KMS-11 (cell line): Measurements from ENCODE around the gene FAM171A2.

Experiments used
- H2AFZ ChIP-seq: fragments of 200-600 bp; sonication (generic); 2 replicates; pipeline ENCODE4 v1.6.1; 2016; ENCODE audit warnings: antibody characterized with exemption, mixed run types, low read depth
- H3K27ac ChIP-seq: fragments of 200-600 bp; sonication (generic); 2 replicates; pipeline ENCODE4 v1.6.1; 2016; ENCODE audit warnings: mild to moderate bottlenecking, mixed run types
- H3K27me3 ChIP-seq: fragments of 200-600 bp; sonication (generic); 2 replicates; pipeline ENCODE4 v1.6.1; 2017; ENCODE audit warnings: mild to moderate bottlenecking, low read depth, mixed run types, moderate library complexity; ENCODE audit not compliant: insufficient read depth
- H3K36me3 ChIP-seq: fragments of 200-600 bp; sonication (generic); 2 replicates; pipeline ENCODE4 v1.6.1; 2017; ENCODE audit warnings: mild to moderate bottlenecking, mixed run types; ENCODE audit not compliant: insufficient read depth
- H3K4me1 ChIP-seq: fragments of 200-600 bp; sonication (generic); 2 replicates; pipeline ENCODE4 v1.6.1; 2016; ENCODE audit warnings: mild to moderate bottlenecking, low read depth, mixed run types; ENCODE audit not compliant: poor library complexity, severe bottlenecking
- H3K4me2 ChIP-seq: fragments of 200-600 bp; sonication (generic); 2 replicates; pipeline ENCODE4 v1.7.0; 2016; ENCODE audit warnings: mild to moderate bottlenecking, mixed run types
- H3K4me3 ChIP-seq: fragments of 200-600 bp; sonication (generic); IDR thresholded peaks from 2 replicates; pipeline ENCODE4 v1.6.1; 2017; ENCODE audit warnings: low read depth, low read length, mixed read lengths; ENCODE audit not compliant: insufficient read depth
- H3K79me2 ChIP-seq: fragments of 200-600 bp; sonication (generic); 2 replicates; pipeline ENCODE4 v1.6.1; 2016; ENCODE audit warnings: low read depth, mixed run types; ENCODE audit not compliant: insufficient read depth
- H3K9ac ChIP-seq: fragments of 200-600 bp; sonication (generic); 2 replicates; pipeline ENCODE4 v1.6.1; 2016; ENCODE audit warnings: mild to moderate bottlenecking, mixed run types
- H4K20me1 ChIP-seq: fragments of 200-600 bp; sonication (generic); 2 replicates; pipeline ENCODE4 v1.6.1; 2016; ENCODE audit warnings: mild to moderate bottlenecking, mixed run types; ENCODE audit not compliant: insufficient read depth
- TF ChIP-seq, protein P1 (sequence below): fragments of 200-600 bp; sonication (generic); conservative IDR thresholded peaks from 2 replicates; pipeline ENCODE4 v1.6.1; 2017; ENCODE audit warnings: low read depth, mild to moderate bottlenecking, antibody characterized with exemption, low read length, moderate library complexity, mixed read lengths

Gene FAM171A2

DNA sequence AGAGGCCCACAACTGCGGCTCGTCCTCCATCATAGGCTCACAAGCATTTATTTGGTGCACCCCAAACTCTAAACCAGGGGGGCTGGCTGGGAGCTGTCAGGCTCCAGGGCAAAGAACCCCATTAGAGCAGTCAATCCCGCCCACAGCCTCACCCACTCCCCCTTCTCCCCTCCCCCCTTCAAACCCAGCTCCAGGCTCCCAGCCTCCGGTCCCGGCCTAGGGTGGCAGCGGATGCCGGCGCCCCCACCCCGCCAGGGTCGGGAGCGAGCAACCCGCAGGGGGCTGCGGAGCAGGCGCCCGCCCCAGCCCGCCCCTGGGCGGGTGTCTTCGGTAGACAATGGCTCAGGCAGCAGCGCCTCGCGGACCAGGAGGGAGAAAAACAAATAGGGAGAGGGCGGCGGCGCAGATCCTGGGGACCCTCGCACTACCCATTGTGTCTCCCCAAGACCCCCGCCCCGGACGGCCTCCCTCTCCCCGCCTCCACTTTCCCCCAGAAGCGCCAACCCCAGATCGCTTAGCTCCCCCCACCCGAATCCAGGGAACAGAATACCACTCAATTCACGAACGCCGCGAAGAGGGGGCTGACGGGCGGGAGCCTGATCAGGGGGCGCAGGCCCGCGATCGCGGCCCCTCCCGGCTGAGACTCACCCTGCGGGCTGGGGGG lies 572 bp downstream of the FAM171A2 start:
- H3K27ac ChIP-seq: no peak overlapping the region
- H3K79me2 ChIP-seq: no peaks in the 10 kb centered on the region
- H3K4me1 ChIP-seq: peaks cover 16% of the 10 kb centered on the region
- no peaks in the 10 kb centered on the region for H3K36me3 ChIP-seq
- peaks cover 32% of the 10 kb centered on the region for H3K27me3 ChIP-seq
- H3K4me3 ChIP-seq: no peak overlapping the region
- peak overlapping the region; percentile 85 for H3K4me2 ChIP-seq
- TF ChIP-seq, protein P1, sequence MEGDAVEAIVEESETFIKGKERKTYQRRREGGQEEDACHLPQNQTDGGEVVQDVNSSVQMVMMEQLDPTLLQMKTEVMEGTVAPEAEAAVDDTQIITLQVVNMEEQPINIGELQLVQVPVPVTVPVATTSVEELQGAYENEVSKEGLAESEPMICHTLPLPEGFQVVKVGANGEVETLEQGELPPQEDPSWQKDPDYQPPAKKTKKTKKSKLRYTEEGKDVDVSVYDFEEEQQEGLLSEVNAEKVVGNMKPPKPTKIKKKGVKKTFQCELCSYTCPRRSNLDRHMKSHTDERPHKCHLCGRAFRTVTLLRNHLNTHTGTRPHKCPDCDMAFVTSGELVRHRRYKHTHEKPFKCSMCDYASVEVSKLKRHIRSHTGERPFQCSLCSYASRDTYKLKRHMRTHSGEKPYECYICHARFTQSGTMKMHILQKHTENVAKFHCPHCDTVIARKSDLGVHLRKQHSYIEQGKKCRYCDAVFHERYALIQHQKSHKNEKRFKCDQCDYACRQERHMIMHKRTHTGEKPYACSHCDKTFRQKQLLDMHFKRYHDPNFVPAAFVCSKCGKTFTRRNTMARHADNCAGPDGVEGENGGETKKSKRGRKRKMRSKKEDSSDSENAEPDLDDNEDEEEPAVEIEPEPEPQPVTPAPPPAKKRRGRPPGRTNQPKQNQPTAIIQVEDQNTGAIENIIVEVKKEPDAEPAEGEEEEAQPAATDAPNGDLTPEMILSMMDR: no peak
- H4K20me1 ChIP-seq: no peaks in the 10 kb centered on the region
- H3K9ac ChIP-seq: peak overlapping the region; percentile 50; the same call in 1 of the 2 replicates
- peak overlapping the region; percentile 98 for H2AFZ ChIP-seq

DNA sequence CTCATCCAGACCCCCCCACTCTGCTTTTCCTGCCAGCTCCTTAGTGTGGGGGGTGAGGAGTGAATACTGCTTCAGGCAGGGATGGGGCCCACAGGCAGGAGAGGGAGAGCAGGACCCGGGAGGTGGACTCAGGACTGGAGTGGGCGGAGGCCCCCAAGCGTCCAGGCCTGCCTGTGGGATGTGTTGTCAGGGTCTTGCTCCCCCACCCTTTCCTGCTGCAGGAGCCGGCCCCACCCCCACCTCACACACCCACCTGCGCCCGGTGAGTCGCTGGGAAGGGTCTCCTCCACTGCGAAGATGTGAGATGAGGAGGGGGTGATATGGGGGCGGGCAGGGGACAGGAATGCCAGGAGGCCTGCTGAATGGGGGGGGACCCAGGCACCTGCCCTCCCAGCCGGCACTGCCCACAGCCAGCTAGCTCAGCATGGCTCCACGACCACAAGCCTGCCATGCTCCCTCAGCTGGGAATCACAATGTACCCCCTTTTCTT lies 1.1 kb downstream of the FAM171A2 start:
- H3K9ac ChIP-seq: no peak overlapping the region
- no peaks in the 10 kb centered on the region for H3K36me3 ChIP-seq
- no peak overlapping the region for H3K4me3 ChIP-seq
- peaks cover 16% of the 10 kb centered on the region for H3K4me1 ChIP-seq
- peak overlapping the region; percentile 98; the same call in 1 of the 2 replicates for H2AFZ ChIP-seq
- peak overlapping the region; percentile 85 for H3K4me2 ChIP-seq
- H4K20me1 ChIP-seq: no peaks in the 10 kb centered on the region
- H3K79me2 ChIP-seq: no peaks in the 10 kb centered on the region
- H3K27me3 ChIP-seq: peaks cover 32% of the 10 kb centered on the region
- H3K27ac ChIP-seq: no peak overlapping the region
- TF ChIP-seq, protein P1: no peak

DNA sequence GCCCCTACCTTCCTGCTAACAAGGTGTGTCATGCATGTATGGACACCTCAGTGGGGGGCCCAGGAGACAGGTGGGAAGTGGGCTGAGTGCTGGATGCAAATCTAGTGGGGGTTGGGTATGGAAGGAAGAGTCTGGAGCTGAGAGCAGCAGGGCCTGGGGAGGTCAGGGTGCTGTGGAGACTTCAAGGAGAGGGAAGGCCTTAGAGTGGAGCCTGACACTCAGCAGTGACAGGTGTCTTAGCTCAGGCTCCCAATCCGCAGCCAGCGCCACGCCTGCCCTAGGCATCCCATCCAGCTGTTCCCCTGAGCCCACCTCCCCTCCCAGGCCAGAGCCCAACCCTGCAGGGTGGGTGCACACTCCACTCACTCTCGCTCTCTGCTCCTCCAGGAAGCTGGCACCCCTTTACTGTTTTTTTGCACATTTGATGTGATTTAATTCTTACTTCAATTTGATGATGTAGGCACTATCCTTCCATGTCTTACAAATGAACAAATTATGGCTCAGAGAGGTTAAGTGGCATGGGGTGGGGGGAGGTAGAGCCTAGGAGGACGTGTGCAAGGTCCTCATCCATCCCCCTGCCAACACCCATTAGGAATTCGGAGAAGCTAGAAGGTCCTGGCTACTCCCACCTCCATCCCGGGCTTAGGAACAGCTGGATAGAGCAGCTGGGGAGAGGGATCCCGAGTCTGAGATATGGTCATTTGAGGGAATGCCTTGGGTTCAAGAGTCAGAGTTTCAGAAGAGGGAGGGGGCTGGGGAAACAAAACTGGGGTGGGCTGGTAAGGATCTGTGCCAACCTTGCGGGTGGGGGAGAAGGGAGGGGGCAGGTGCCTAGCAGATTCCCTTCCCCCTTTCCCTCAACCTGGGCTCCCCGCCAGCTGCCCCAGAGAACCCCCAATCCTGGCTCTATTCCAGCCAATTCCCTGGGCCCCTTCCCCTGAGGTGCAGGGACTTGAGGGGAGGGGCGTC lies 2.1 kb downstream of the FAM171A2 start:
- Histone ChIP-seq H3K27ac (no peak overlapping the region), H3K4me3 (no peak overlapping the region), H3K4me2 (no peak overlapping the region), H3K9ac (no peak overlapping the region), H3K36me3 (no peaks in the 10 kb centered on the region), H3K79me2 (no peaks in the 10 kb centered on the region), H3K27me3 (peaks cover 24% of the 10 kb centered on the region), H3K4me1 (peaks cover 16% of the 10 kb centered on the region), H2AFZ (no peak overlapping the region), H4K20me1 (no peaks in the 10 kb centered on the region)
- TF ChIP-seq, protein P1: no peak

DNA sequence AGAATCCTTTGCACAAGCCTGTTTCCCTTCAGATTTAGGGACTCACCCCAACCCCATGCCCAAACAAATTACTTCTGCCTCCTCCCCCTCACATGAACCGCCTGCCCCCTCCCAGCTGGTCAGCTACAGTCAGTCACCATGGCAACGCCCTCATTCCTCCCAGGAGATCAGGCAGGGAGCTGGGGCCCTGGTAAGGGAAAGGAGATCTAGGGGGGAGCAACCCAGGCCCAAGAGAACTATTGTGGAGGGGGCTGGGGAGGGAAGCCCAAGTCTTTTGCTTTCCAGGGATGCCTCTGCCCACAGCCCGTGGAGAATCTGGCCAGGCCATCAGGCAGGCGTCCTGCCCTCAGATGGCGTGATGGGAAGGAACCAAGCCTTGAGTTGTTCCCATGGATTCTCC lies 2.8 kb downstream of the FAM171A2 start:
- Histone ChIP-seq H3K27ac (no peak overlapping the region), H3K27me3 (peaks cover 17% of the 10 kb centered on the region), H2AFZ (no peak overlapping the region), H3K36me3 (no peaks in the 10 kb centered on the region), H4K20me1 (no peaks in the 10 kb centered on the region), H3K4me2 (no peak overlapping the region), H3K4me1 (peaks cover 16% of the 10 kb centered on the region), H3K4me3 (no peak overlapping the region), H3K79me2 (no peaks in the 10 kb centered on the region), H3K9ac (no peak overlapping the region)
- TF ChIP-seq, protein P1: no peak
